Lung (tissue), 12 donors: ENCODE data around the gene NAPB. TPM values are rescaled to one million over a fixed set of nuclear protein-coding genes. Genes with fewer than 3 reads are reported as not detected.

Source experiments
- ATAC-seq: fragments of 200-7000 bp; cut with Tn5 transposase; one replicate; pipeline ENCODE4 v1.9.1; 2020; ENCODE audit warnings: moderate number of reproducible peaks; ENCODE audit not compliant: insufficient read depth, low FRiP score
- DNase-seq, 3 donors: peaks; one replicate each; pipeline ENCODE4 v3.0.0-alpha.2; 2013 to 2017
- H3K27ac ChIP-seq, 2 donors: one replicate each; pipeline ENCODE4 v1.5.1; 2013; ENCODE audit warnings: mild to moderate bottlenecking in 2 of 2, moderate library complexity in 2 of 2, control low read depth in 1 of 2, inconsistent platforms in 1 of 2, low read depth in 1 of 2, low read length in 1 of 2
- H3K27me3 ChIP-seq, 3 donors: one replicate each; pipeline ENCODE4 v1.5.1; 2013; ENCODE audit warnings: low read length in 2 of 3; ENCODE audit not compliant: control insufficient read depth in 3 of 3, insufficient read depth in 3 of 3
- H3K36me3 ChIP-seq, 4 donors: one replicate each; pipeline ENCODE4 v1.5.1; 2013; ENCODE audit warnings: low read length in 4 of 4, mild to moderate bottlenecking in 1 of 4, moderate library complexity in 1 of 4; ENCODE audit not compliant: control insufficient read depth in 4 of 4, insufficient read depth in 4 of 4
- H3K4me1 ChIP-seq, 5 donors: one replicate each; pipeline ENCODE4 v1.5.1; 2013; ENCODE audit warnings: low read length in 5 of 5, mild to moderate bottlenecking in 2 of 5, moderate library complexity in 1 of 5; ENCODE audit not compliant: control insufficient read depth in 5 of 5, insufficient read depth in 5 of 5
- H3K4me3 ChIP-seq: one replicate; pipeline ENCODE4 v1.5.1; 2013; ENCODE audit warnings: mild to moderate bottlenecking, control low read depth, moderate library complexity
- H3K9ac ChIP-seq, 2 donors: one replicate each; pipeline ENCODE4 v1.5.1; 2013; ENCODE audit warnings: low read length in 2 of 2, control low read depth in 1 of 2; ENCODE audit not compliant: insufficient read depth in 1 of 2
- H3K9me3 ChIP-seq, 4 donors: one replicate each; pipeline ENCODE4 v1.5.1; 2013; ENCODE audit warnings: low read length in 3 of 4, mild to moderate bottlenecking in 1 of 4, moderate library complexity in 1 of 4; ENCODE audit not compliant: control insufficient read depth in 4 of 4, insufficient read depth in 3 of 4
- WGBS, 2 donors: extraction: QIAGEN DNeasy Blood & Tissue Kit; methylation state at CpG; one replicate each; pipeline ENCODE4 v1.1.7; 2013; 5-methylcytosine and 5-hydroxymethylcytosine counted together
- polyA plus RNA-seq, 2 donors: library from polyadenylated mRNA; stranded (reverse); fragments of 200-250 nt; gene quantifications; one replicate each; pipeline ENCODE4 v1.2.1, GENCODE V29; 2013
- total RNA-seq, 2 donors: library from RNA; depleted of rRNA in 1 of 2; stranded (reverse); fragments of >200 nt in 1 of 2; gene quantifications; one replicate each; pipeline ENCODE4 v1.2.1, GENCODE V29; 2014 to 2021
- TF ChIP-seq, protein P1 (sequence below): IDR thresholded peaks from 2 replicates; pipeline ENCODE4 v1.5.1; 2012; ENCODE audit warnings: mild to moderate bottlenecking; ENCODE audit errors: control extremely low read depth, extremely low read depth
- donor health status: control.
- donor health status: control.
- donor health status: Bipolar disorder and iron deficiency.
- donor health status: healthy.
- donor health status: DM: yes; HTN: yes; CAD: no.

Gene NAPB
- total and polyA plus RNA-seq, 4 donors = 4.4 to 45.7 (median 6.9) TPM

DNA sequence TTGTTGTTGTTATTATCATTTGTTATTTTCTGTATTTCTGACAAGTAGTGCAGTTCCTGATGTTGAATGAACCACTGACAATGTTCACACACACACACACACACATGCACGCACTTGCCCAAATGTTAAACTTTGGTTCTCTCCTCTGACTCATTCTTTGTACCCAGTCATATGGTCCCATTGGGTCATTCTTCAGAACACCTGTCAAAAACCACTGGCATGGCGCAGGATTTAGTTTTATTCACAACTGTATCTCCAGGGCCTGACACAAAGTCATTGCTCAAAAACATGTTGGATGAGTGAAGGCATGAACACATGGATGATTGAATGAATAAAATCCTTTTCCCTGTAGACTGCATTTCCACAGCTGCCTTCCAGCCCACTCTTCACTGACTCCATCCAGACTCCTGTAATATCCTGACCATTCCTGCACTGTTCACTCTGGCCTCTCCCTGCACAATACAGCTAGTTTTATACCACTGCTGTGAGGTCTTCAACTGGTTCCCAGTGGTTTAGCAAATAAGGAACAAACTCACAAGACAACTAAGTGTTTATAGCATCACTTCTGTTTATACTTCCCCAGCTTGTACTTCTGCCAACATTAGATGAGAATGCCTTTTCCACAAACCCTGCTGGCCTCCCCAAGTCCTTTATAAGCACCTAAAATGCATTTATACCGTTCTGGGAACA, 38.3 kb upstream of the NAPB start:
- no peak for ATAC-seq
- no peaks in the 10 kb centered on the region for H3K27me3 ChIP-seq
- WGBS, 2 donors = 40 to 72% methylated on average over 3 of the region's 3 CpGs
- peaks cover 0 to 10% (median 0%) of the 10 kb centered on the region in 4 donors for H3K9me3 ChIP-seq
- no peak overlapping the region for H3K27ac ChIP-seq
- TF ChIP-seq, protein P1, sequence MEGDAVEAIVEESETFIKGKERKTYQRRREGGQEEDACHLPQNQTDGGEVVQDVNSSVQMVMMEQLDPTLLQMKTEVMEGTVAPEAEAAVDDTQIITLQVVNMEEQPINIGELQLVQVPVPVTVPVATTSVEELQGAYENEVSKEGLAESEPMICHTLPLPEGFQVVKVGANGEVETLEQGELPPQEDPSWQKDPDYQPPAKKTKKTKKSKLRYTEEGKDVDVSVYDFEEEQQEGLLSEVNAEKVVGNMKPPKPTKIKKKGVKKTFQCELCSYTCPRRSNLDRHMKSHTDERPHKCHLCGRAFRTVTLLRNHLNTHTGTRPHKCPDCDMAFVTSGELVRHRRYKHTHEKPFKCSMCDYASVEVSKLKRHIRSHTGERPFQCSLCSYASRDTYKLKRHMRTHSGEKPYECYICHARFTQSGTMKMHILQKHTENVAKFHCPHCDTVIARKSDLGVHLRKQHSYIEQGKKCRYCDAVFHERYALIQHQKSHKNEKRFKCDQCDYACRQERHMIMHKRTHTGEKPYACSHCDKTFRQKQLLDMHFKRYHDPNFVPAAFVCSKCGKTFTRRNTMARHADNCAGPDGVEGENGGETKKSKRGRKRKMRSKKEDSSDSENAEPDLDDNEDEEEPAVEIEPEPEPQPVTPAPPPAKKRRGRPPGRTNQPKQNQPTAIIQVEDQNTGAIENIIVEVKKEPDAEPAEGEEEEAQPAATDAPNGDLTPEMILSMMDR = no peak
- peak in 2 of 3 donors; percentile 7 to 15 for DNase-seq
- H3K9ac ChIP-seq = no peak overlapping the region
- H3K36me3 ChIP-seq = no peaks in the 10 kb centered on the region
- no peak overlapping the region for H3K4me3 ChIP-seq
- H3K4me1 ChIP-seq = no peaks in the 10 kb centered on the region

DNA sequence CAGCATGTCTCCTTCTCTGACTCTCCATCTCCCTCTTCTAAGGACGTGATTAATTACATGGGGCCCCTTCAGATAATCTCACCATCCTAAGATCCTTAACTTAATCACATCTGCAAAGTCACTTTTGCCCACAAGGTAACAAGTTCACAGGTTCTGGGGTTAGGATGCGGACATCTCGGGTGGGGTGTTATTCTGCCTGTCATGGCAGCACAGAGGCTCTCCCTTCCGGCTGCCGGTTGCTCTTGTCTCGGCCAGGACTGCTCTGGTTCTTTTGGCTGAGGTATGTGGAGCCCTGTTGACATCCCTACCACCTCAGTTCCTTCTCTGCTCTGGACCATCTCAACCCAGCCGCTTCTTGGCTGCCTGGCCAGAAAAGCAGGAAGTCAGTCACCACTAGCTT, 35.6 kb upstream of the NAPB start:
- Histone ChIP-seq H3K4me1 (no peaks in the 10 kb centered on the region), H3K9me3 (peaks cover 0 to 10% (median 0%) of the 10 kb centered on the region in 4 donors), H3K27me3 (no peaks in the 10 kb centered on the region), H3K36me3 (no peaks in the 10 kb centered on the region), H3K9ac (no peak overlapping the region), H3K27ac (no peak overlapping the region), H3K4me3 (no peak overlapping the region)
- TF ChIP-seq, protein P1 = no peak
- WGBS, 2 donors = 86 to 87% methylated on average over 7 of the region's 7 CpGs
- no peak for DNase-seq
- ATAC-seq = no peak

DNA sequence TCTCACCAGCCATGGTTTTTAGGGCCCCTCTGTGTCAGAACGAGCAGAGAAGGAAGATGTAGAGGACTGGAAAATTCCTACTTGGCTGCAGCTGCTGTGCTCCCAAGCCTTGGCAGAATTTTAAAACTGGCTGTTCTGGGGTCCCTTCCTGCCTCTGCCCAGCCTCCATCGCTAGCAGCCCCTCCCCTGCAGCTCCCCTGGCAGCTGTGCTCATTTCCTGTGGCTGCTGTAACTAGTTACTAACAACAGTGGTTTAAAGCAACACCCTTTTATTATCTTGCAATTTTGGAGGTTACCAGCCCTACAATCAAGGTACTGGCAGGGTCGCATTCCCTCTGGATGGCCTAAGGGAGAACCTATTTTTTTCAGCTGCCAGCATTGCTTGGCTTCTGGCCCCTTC, 35.1 kb upstream of the NAPB start:
- peak in 2 of 3 donors; percentile 47 to 49 for DNase-seq
- Histone ChIP-seq H3K4me3 (no peak overlapping the region), H3K9me3 (peaks cover 0 to 10% (median 0%) of the 10 kb centered on the region in 4 donors), H3K4me1 (no peaks in the 10 kb centered on the region), H3K36me3 (no peaks in the 10 kb centered on the region), H3K27me3 (no peaks in the 10 kb centered on the region), H3K27ac (no peak overlapping the region), H3K9ac (no peak overlapping the region)
- 31 to 36% methylated on average over 3 of the region's 3 CpGs for WGBS, 2 donors
- ATAC-seq = no peak
- TF ChIP-seq, protein P1 = no peak
